ENCODE data around the gene SPAG5. TPM values are rescaled to one million over a fixed set of nuclear protein-coding genes. Genes with fewer than 3 reads are reported as not detected.
A peak's percentile ranks its signal among the peaks of the same experiment; 100 is the strongest.

The SPAG5 gene
- total and polyA plus RNA-seq, 8 donors = 1.2 to 48.7 (median 8.4) TPM

DNA sequence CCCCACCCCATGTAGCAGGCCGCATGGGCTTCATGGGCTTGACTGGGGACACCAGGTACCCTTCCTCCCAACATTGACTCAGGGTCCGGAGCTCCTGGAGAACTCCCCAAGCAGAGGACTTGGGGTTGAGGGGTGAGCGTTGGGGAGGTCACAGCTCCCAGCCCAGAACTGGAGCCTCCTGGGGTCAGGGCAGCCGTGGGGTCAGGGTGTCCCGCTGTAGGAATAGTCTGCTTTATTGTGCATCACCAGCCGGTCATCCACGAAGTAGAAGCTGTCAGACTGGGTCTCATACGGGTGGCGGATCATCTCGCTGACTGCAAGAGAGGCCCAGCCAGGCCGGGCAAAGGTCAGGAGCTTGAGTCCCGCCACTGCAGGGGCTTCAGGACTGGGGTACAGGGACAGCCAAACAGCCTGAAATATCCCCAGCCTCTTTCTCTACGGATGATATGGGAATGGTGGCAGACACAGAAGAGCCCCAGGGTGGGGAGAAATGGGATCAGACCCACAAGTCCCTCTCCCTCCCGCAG, 51.7 kb downstream of the SPAG5 start:
- peaks cover 4 to 18% (median 15%) of the 10 kb centered on the region in 4 donors for H3K36me3 ChIP-seq
- H3K4me1 ChIP-seq = peaks cover 6 to 40% (median 31%) of the 10 kb centered on the region in 4 donors
- no peaks in the 10 kb centered on the region for H3K27me3 ChIP-seq
- H3K27ac ChIP-seq = peak overlapping the region in 1 of 5 donors; percentile 47
- intact Hi-C loops (cut with DNase I; ENCODE audit: low total_unique reads) = no loop called here
- 88 to 93% (median 90%) methylated on average over 3 to 14 of the region's 14 CpGs for WGBS, 5 donors
- DNase-seq = no peak
- no peak for TF ChIP-seq CTCF (IDR thresholded peaks at IDR 0.05)
- TF ChIP-seq POLR2A (IDR thresholded peaks at IDR 0.05) = no peak
- TF ChIP-seq POLR2AphosphoS5 (IDR thresholded peaks at IDR 0.05) = no peak
- TF ChIP-seq EP300 (IDR thresholded peaks at IDR 0.05) = no peak
- no peaks in the 10 kb centered on the region for H3K9me3 ChIP-seq
- no peak overlapping the region for H3K4me3 ChIP-seq

- Histone ChIP-seq H3K27me3 (no peaks in the 10 kb centered on the region), H3K4me1 (peaks cover 3 to 28% (median 18%) of the 10 kb centered on the region in 4 donors), H3K36me3 (peaks cover 4 to 18% (median 15%) of the 10 kb centered on the region in 4 donors), H3K27ac (no peak overlapping the region), H3K4me3 (no peak overlapping the region), H3K9me3 (no peaks in the 10 kb centered on the region)
- no peak for TF ChIP-seq POLR2A (IDR thresholded peaks at IDR 0.05)
- intact Hi-C loops (cut with DNase I; ENCODE audit: low total_unique reads) = no loop called here
- no peak for DNase-seq
- WGBS, 5 donors = 71 to 78% (median 73%) methylated on average over 6 of the region's 6 CpGs
Measured at GRCh38 chr17:28545787-28546415, 52.9 kb downstream of the SPAG5 start.

DNA sequence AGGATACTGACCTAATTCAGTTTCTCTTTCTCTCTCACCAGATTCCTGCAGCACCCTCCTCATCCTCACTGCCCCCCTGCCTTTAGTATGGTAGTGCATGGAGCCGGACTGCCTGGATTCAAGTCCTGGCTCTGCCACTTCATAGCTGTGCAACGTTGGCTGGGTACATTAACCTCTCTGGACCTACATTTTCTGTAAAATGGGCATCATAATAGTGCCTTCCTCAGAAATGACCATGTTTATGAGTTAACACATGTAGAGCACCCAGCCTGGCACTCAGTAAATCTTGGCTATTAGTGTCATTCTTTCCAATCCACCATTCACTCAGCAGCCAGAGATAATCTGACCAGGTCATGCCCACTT, 53.7 kb downstream of the SPAG5 start:
- TF ChIP-seq EP300 (IDR thresholded peaks at IDR 0.05) (no peak), POLR2AphosphoS5 (IDR thresholded peaks at IDR 0.05) (no peak), CTCF (IDR thresholded peaks at IDR 0.05) (no peak), POLR2A (IDR thresholded peaks at IDR 0.05) (no peak)
- no peak for DNase-seq
- H3K4me3 ChIP-seq = no peak overlapping the region
- H3K9me3 ChIP-seq = no peaks in the 10 kb centered on the region
- H3K27me3 ChIP-seq = no peaks in the 10 kb centered on the region
- WGBS, 5 donors = 75 to 85% (median 81%) methylated on average over 2 of the region's 2 CpGs
- H3K4me1 ChIP-seq = peaks cover 3 to 20% (median 12%) of the 10 kb centered on the region in 4 donors
- H3K27ac ChIP-seq = no peak overlapping the region
- intact Hi-C loops (cut with DNase I; ENCODE audit: low total_unique reads) = no loop called here
- peaks cover 4 to 18% (median 15%) of the 10 kb centered on the region in 4 donors for H3K36me3 ChIP-seq

DNA sequence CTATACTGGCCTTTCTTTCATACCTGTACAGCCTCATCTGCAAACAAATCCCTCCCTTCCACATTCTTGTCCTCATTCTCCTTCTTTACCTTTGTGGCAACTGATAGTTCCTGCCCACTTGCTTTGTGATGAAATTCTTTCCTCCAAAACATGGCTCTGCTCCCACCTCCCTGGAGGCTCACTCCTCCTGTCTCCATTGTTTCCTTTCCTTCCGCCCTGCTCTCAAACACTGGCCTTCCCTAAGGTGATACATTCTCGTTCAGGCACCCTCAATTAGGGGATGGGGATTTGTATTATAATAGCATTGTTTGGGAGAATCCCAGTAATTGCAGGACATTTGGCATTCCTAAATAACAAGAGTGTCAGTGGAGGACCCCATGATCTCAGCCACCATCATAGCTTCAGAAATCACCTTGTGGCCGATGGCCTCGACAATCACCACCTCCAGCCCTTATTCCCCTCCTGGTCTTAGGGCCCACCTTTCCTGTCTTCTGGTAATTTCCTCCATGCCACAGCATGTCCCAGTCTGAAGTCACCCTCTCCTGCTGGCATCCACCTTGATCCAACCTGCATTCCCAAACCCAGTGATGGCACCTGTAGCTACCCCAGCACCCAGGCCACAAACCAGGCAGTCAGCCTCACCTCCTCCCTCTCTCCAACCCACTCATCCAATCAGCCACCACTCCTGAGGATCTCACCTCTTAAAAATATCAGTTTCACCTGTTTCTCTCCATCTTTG, 54.3 kb downstream of the SPAG5 start:
- no peak overlapping the region for H3K4me3 ChIP-seq
- DNase-seq = no peak
- TF ChIP-seq CTCF (IDR thresholded peaks at IDR 0.05) (no peak), POLR2A (IDR thresholded peaks at IDR 0.05) (no peak), POLR2AphosphoS5 (IDR thresholded peaks at IDR 0.05) (no peak), EP300 (IDR thresholded peaks at IDR 0.05) (no peak)
- WGBS, 5 donors = 84 to 88% (median 86%) methylated on average over 4 of the region's 4 CpGs
- peaks cover 4 to 18% (median 15%) of the 10 kb centered on the region in 4 donors for H3K36me3 ChIP-seq
- H3K27me3 ChIP-seq = no peaks in the 10 kb centered on the region
- intact Hi-C loops (cut with DNase I; ENCODE audit: low total_unique reads) = no loop called here
- no peak overlapping the region for H3K27ac ChIP-seq
- peaks cover under 1 to 15% (median 9%) of the 10 kb centered on the region in 4 donors for H3K4me1 ChIP-seq
- H3K9me3 ChIP-seq = no peaks in the 10 kb centered on the region
